ENCODE results near the gene CREB5.

Gene CREB5

DNA sequence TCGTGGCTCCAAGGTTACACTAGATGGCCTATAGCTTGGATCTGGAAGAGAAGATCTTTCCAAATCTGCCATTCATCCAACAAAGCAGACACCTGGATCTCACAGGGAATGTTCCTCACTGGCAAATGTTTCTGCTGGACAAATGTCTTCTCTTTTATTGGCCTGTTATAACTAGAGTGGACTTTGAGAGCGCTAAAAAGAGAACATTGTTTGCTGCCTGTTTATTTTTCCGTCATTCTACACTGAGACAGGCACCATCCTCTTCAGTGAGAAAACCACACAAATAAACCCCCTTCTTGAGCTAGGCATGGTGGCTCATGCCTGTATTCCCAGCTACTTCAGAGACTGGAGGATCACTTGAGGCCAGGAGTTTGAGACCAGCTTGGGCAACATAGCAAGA lies 206.9 kb downstream of the CREB5 start:
- Histone ChIP-seq H3K36me3 (ENCODE audit: control insufficient read depth, insufficient read depth, low read length) (no peaks in the 10 kb centered on the region), H3K9me3 (ENCODE audit: control insufficient read depth, insufficient read depth, low read length) (no peaks in the 10 kb centered on the region), H3K27ac (ENCODE audit: low read length) (no peak overlapping the region), H3K4me3 (ENCODE audit: low read length) (no peak overlapping the region), H3K27me3 (ENCODE audit: control insufficient read depth, insufficient read depth, low read length) (no peaks in the 10 kb centered on the region), H3K4me1 (ENCODE audit: control insufficient read depth, insufficient read depth, low read length) (no peaks in the 10 kb centered on the region)
- no CpG with 5 or more reads among the region's 3 CpGs for WGBS (ENCODE audit: insufficient coverage, insufficient read length)
- DNase-seq (ENCODE audit: low read depth, low spot score) = no peak

DNA sequence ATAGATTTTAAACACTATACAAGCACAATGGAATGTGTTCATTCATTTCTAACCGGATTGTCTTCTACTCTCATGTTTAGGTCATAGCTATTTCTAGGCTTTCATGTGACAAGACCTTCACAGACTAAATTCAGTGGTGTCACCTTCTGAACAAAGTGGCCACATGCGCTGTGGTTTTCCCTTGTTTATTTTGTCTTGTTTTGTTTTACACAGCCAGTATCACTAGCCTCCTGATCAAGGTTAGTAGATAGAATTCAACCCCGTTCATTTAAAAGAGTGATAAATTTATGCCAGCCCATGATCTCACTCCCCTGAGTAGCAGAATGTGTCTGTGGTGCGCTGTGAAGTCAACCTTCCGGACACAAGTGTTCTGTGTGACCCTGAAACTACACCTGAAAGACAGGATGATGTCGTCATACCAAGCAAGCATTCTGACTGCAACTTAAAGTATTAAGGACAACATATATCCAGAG lies 209.1 kb downstream of the CREB5 start:
- no CpG with 5 or more reads among the region's 6 CpGs for WGBS (ENCODE audit: insufficient coverage, insufficient read length)
- Histone ChIP-seq H3K9me3 (ENCODE audit: control insufficient read depth, insufficient read depth, low read length) (no peaks in the 10 kb centered on the region), H3K27ac (ENCODE audit: low read length) (no peak overlapping the region), H3K4me3 (ENCODE audit: low read length) (no peak overlapping the region), H3K36me3 (ENCODE audit: control insufficient read depth, insufficient read depth, low read length) (no peaks in the 10 kb centered on the region), H3K27me3 (ENCODE audit: control insufficient read depth, insufficient read depth, low read length) (no peaks in the 10 kb centered on the region), H3K4me1 (ENCODE audit: control insufficient read depth, insufficient read depth, low read length) (no peaks in the 10 kb centered on the region)
- DNase-seq (ENCODE audit: low read depth, low spot score) = no peak

DNA sequence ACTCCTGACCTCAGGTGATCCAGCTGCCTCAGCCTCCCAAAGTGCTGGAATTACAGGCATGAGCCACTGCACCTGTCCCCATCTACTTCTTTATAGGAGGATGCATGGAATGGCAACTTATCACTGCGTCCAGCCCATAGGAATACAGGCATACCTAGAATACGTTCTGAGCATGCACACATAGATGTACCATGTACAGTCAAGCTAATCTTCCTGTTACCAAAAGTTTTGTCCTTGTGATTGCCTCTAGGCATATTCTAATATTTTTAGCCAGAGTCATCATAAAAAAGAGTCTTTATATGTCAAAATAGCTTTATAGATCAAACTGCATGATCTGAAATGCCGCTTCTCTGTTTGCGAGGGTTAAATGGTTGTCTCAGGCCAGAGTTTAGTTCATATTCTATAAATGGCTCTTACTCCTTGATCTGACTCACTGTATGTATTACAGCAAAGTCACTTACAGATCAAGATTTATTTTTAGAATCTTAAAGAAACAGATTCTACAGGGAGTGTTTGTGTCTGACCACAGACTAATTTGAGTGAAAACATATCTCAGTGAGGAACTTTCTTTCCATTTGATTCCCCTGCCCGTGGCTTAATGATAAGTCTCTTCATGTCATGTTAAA lies 210.9 kb downstream of the CREB5 start:
- DNase-seq (ENCODE audit: low read depth, low spot score) = no peak
- Histone ChIP-seq H3K4me3 (ENCODE audit: low read length) (no peak overlapping the region), H3K9me3 (ENCODE audit: control insufficient read depth, insufficient read depth, low read length) (no peaks in the 10 kb centered on the region), H3K4me1 (ENCODE audit: control insufficient read depth, insufficient read depth, low read length) (no peaks in the 10 kb centered on the region), H3K27me3 (ENCODE audit: control insufficient read depth, insufficient read depth, low read length) (no peaks in the 10 kb centered on the region), H3K27ac (ENCODE audit: low read length) (no peak overlapping the region), H3K36me3 (ENCODE audit: control insufficient read depth, insufficient read depth, low read length) (no peaks in the 10 kb centered on the region)
- WGBS (ENCODE audit: insufficient coverage, insufficient read length) = no CpG with 5 or more reads among the region's 5 CpGs

DNA sequence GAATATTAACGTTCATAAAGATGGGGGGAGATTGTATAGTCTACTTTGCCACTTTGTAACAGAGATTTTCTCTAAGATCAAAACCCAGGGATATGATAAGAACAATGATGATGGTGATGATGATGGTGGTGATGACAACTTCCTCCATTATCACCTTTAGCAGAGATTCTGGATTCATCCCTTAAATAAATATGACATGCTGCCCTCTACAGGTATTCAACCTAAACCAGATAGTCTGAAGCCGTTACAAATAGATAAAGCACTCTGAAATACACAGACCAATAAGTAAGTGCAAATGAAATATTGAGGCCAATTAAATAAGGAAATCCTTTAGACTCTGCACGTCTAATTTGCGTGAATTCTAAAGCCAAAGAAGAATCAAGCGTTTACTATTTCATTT lies 211.5 kb downstream of the CREB5 start:
- Histone ChIP-seq H3K9me3 (ENCODE audit: control insufficient read depth, insufficient read depth, low read length) (no peaks in the 10 kb centered on the region), H3K36me3 (ENCODE audit: control insufficient read depth, insufficient read depth, low read length) (no peaks in the 10 kb centered on the region), H3K27ac (ENCODE audit: low read length) (no peak overlapping the region), H3K4me3 (ENCODE audit: low read length) (no peak overlapping the region), H3K4me1 (ENCODE audit: control insufficient read depth, insufficient read depth, low read length) (no peaks in the 10 kb centered on the region), H3K27me3 (ENCODE audit: control insufficient read depth, insufficient read depth, low read length) (no peaks in the 10 kb centered on the region)
- WGBS (ENCODE audit: insufficient coverage, insufficient read length) = no CpG with 5 or more reads among the region's 5 CpGs
- no peak for DNase-seq (ENCODE audit: low read depth, low spot score)

DNA sequence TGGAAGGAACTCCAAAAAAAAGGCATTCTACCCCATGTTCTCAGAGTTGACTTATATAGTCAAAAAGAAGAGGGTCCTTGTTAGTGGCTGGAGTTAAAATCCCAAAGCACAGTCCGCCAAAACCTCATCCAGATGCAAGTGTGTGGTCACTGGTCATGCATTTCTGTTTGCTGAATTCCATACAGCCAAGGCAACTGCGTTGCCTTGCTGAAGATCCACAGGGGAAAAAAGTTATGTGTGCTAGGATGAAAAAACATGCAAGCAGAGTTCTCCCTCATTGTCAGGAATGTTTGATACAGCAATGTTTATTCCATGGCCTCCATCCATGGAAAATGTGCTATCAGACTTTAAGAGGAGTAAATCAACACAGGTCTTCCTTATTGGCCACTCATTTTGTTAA lies 213.1 kb downstream of the CREB5 start:
- DNase-seq (ENCODE audit: low read depth, low spot score) = no peak
- H3K4me1 ChIP-seq (ENCODE audit: control insufficient read depth, insufficient read depth, low read length) = no peaks in the 10 kb centered on the region
- H3K4me3 ChIP-seq (ENCODE audit: low read length) = no peak overlapping the region
- H3K27me3 ChIP-seq (ENCODE audit: control insufficient read depth, insufficient read depth, low read length) = no peaks in the 10 kb centered on the region
- H3K36me3 ChIP-seq (ENCODE audit: control insufficient read depth, insufficient read depth, low read length) = no peaks in the 10 kb centered on the region
- WGBS (ENCODE audit: insufficient coverage, insufficient read length) = no CpG with 5 or more reads among the region's 2 CpGs
- H3K27ac ChIP-seq (ENCODE audit: low read length) = no peak overlapping the region
- H3K9me3 ChIP-seq (ENCODE audit: control insufficient read depth, insufficient read depth, low read length) = no peaks in the 10 kb centered on the region

DNA sequence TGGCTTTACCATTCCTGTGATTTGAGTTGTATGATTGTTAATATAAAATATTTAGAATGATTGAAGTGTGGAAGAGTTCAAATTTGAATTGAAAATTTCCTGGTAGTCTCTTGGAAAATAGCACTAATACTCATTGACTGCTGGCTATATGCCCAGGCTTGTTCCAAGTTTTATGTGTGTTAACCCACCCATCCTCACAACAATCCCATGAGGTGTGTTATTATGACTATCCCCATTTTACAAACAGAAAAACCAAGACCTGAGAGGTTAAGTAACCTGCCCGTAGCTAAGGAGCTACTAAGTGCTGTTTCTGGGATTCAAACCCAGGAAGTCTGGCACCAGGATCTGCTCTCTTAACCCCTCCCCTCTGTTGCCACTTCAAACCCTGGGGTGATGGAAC lies 213.9 kb downstream of the CREB5 start:
- Histone ChIP-seq H3K4me1 (ENCODE audit: control insufficient read depth, insufficient read depth, low read length) (no peaks in the 10 kb centered on the region), H3K27ac (ENCODE audit: low read length) (no peak overlapping the region), H3K36me3 (ENCODE audit: control insufficient read depth, insufficient read depth, low read length) (no peaks in the 10 kb centered on the region), H3K4me3 (ENCODE audit: low read length) (no peak overlapping the region), H3K9me3 (ENCODE audit: control insufficient read depth, insufficient read depth, low read length) (no peaks in the 10 kb centered on the region), H3K27me3 (ENCODE audit: control insufficient read depth, insufficient read depth, low read length) (no peaks in the 10 kb centered on the region)
- no peak for DNase-seq (ENCODE audit: low read depth, low spot score)
- WGBS (ENCODE audit: insufficient coverage, insufficient read length) = no CpG with 5 or more reads among the region's 1 CpG

DNA sequence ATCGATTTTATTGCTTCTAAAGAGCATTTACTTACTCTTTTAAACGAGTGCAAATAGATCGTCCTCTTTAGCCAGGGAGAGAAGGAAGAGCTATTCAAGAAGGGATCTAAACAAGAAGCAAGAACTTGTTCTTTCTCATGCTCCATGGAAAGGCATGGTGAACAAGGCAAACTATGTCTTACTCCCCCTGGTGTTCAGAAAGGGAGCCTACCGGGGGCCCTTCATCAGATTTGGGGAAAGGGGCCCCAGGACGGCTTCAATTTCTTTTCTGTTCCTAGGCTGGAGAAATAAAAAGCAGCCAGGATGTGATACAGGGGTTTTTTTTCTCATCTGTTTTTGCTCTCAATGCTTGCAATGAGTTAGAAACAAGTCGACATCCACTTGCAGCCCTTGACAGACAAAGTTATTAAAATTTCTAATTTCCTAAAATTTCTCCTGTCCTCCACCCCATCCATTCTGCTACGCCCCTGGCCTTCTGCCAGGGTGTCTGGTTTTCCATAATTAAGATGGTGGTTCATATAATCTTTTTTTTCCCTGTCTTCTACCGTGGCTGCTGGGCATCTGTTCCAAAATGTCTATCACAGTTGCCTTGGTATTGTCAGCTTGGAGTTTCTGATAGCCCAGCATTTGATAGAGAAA lies 214.4 kb downstream of the CREB5 start:
- no peaks in the 10 kb centered on the region for H3K36me3 ChIP-seq (ENCODE audit: control insufficient read depth, insufficient read depth, low read length)

DNA sequence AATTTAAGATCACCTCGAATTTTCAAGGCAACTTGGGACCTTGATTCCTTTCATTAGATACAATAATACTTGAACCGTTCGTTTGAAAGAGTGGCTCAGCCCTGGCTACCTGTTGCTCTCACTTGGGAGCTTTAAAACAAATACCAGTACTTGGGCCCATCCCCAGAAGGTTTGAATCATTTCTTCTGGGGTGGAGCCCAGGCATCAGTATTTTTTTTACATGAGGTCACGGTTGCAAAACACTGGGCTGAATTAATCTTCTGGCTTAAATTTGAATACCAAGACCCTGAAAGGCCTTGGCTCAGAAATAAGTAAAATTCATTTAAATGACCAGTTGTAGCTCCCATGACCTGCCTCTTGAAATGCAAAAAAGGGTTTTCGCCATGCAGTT lies 214.9 kb downstream of the CREB5 start:
- WGBS (ENCODE audit: insufficient coverage, insufficient read length) = no CpG with 5 or more reads among the region's 5 CpGs
- Histone ChIP-seq H3K4me3 (ENCODE audit: low read length) (no peak overlapping the region), H3K27ac (ENCODE audit: low read length) (no peak overlapping the region), H3K4me1 (ENCODE audit: control insufficient read depth, insufficient read depth, low read length) (no peaks in the 10 kb centered on the region), H3K27me3 (ENCODE audit: control insufficient read depth, insufficient read depth, low read length) (no peaks in the 10 kb centered on the region), H3K36me3 (ENCODE audit: control insufficient read depth, insufficient read depth, low read length) (no peaks in the 10 kb centered on the region), H3K9me3 (ENCODE audit: control insufficient read depth, insufficient read depth, low read length) (no peaks in the 10 kb centered on the region)
- no peak for DNase-seq (ENCODE audit: low read depth, low spot score)

More for the DNA sequence above, 214.4 kb downstream of the CREB5 start:
- Histone ChIP-seq H3K27ac (ENCODE audit: low read length) (no peak overlapping the region), H3K4me1 (ENCODE audit: control insufficient read depth, insufficient read depth, low read length) (no peaks in the 10 kb centered on the region), H3K9me3 (ENCODE audit: control insufficient read depth, insufficient read depth, low read length) (no peaks in the 10 kb centered on the region), H3K27me3 (ENCODE audit: control insufficient read depth, insufficient read depth, low read length) (no peaks in the 10 kb centered on the region), H3K4me3 (ENCODE audit: low read length) (no peak overlapping the region)
- DNase-seq (ENCODE audit: low read depth, low spot score) = no peak
- no CpG with 5 or more reads among the region's 8 CpGs for WGBS (ENCODE audit: insufficient coverage, insufficient read length)

DNA sequence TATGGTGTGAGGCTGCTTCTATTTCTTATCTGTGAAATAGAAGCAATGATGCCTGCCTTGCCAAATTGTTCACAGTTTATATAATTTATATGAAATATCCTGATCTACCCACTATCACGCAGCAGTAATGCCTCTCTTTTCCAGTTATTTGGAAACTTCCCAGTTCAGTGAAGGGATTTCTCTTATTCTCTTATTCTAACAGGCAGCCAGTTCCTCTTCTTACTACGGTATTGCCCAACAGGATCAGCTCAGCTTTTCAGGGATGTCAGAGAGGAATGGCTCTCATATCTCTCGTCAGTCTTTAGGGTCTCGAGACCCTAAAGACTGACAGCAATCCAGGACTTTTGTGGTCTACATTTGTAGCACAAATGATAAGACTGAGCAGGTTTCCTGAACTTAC lies 215.6 kb downstream of the CREB5 start:
- no peak overlapping the region for H3K27ac ChIP-seq (ENCODE audit: low read length)
- no peak overlapping the region for H3K4me3 ChIP-seq (ENCODE audit: low read length)
- no CpG with 5 or more reads among the region's 4 CpGs for WGBS (ENCODE audit: insufficient coverage, insufficient read length)
- H3K36me3 ChIP-seq (ENCODE audit: control insufficient read depth, insufficient read depth, low read length) = no peaks in the 10 kb centered on the region
- DNase-seq (ENCODE audit: low read depth, low spot score) = no peak
- no peaks in the 10 kb centered on the region for H3K27me3 ChIP-seq (ENCODE audit: control insufficient read depth, insufficient read depth, low read length)
- H3K9me3 ChIP-seq (ENCODE audit: control insufficient read depth, insufficient read depth, low read length) = no peaks in the 10 kb centered on the region
- no peaks in the 10 kb centered on the region for H3K4me1 ChIP-seq (ENCODE audit: control insufficient read depth, insufficient read depth, low read length)

DNA sequence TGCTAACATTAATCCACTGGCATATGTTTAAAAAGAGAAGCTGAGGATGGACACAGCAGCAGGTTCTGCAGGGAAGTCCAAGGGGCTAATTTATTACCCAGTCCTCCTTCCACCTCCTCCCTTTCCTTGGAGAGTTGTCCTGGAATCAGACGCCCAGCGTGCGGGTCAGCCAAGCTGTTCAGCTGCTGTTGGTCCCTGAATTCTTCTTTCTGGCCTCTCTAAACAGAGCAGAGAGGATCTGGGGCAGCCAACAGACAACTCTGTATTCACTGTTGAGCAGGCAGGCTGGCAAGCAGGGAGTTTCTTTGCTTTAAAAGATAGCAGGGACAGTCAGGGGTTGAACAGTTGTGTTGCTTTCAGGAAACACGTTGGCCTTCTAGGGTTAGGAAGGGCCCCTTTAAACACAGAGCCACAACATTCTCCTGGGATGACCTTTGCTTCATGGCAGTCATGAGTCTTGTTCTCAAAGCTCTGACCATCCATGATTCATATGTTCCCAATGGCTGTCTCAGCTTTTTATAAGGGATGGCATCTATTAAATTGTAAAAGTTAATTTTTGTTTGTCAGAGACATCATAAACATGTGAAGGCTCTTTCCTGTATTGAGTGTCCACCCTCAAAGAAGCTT lies 217.0 kb downstream of the CREB5 start:
- no CpG with 5 or more reads among the region's 4 CpGs for WGBS (ENCODE audit: insufficient coverage, insufficient read length)
- Histone ChIP-seq H3K27ac (ENCODE audit: low read length) (no peak overlapping the region), H3K27me3 (ENCODE audit: control insufficient read depth, insufficient read depth, low read length) (no peaks in the 10 kb centered on the region), H3K9me3 (ENCODE audit: control insufficient read depth, insufficient read depth, low read length) (no peaks in the 10 kb centered on the region), H3K36me3 (ENCODE audit: control insufficient read depth, insufficient read depth, low read length) (no peaks in the 10 kb centered on the region), H3K4me1 (ENCODE audit: control insufficient read depth, insufficient read depth, low read length) (no peaks in the 10 kb centered on the region), H3K4me3 (ENCODE audit: low read length) (no peak overlapping the region)
- DNase-seq (ENCODE audit: low read depth, low spot score) = no peak

All from iPS DF 6.9 (cell line).